H1 (cell line): ENCODE results near the gene THOC6. TPM values are rescaled to one million over a fixed set of nuclear protein-coding genes. Genes with fewer than 3 reads are reported as not detected.
A peak's percentile ranks its signal among the peaks of the same experiment; 100 is the strongest.
"Not testable (repeated sequence)": the region's sequence is repeated elsewhere in the genome, so short reads cannot be mapped to it uniquely, and the experiment has no call there.

ENCODE experiments used
- CTCF ChIA-PET: fragments of 300-600 bp; sonication (Branson Sonifier 250); formaldehyde crosslinking; loops from one replicate; lab custom pipeline; 2021; ENCODE audit not compliant: partially characterized antibody; lab: Charles Lee
- POLR2A ChIA-PET: fragments of 300-600 bp; sonication (Branson Sonifier 250); formaldehyde crosslinking; loops from one replicate; lab custom pipeline; 2021; ENCODE audit warnings: inconsistent platforms; ENCODE audit not compliant: partially characterized antibody; lab: Charles Lee
- DNase-seq, 2 experiments: peaks; one replicate each; pipeline versions ENCODE4 v3.0.0 to v3.0.0-alpha.2; 2010 to 2022; ENCODE audit warnings: low spot score in 2 of 2, low read depth in 1 of 2, mixed read lengths in 1 of 2
- FAIRE-seq: peaks from 2 replicates; lab custom pipeline; 2011; peaks lifted over from hg19 to GRCh38; lab: Jason Lieb, UNC
- H2AFZ ChIP-seq: 2 replicates; pipeline ENCODE4 v1.8.1; 2012; ENCODE audit warnings: low read length, inconsistent platforms
- H2AK5ac ChIP-seq: 2 replicates; pipeline ENCODE4 v1.6.1; 2013; ENCODE audit warnings: low read depth, low read length
- H2BK120ac ChIP-seq: replicated peaks from 2 replicates; pipeline ENCODE3; 2013; ENCODE audit warnings: low read depth, low read length, inconsistent platforms
- H2BK12ac ChIP-seq: 2 replicates; pipeline ENCODE4 v1.6.1; 2013; ENCODE audit warnings: low read depth, low read length
- H2BK15ac ChIP-seq: 2 replicates; pipeline ENCODE4 v1.6.1; 2013; ENCODE audit warnings: low read length
- H2BK20ac ChIP-seq: 2 replicates; pipeline ENCODE4 v1.6.1; 2013; ENCODE audit warnings: low read length
- H2BK5ac ChIP-seq: 2 replicates; pipeline ENCODE4 v1.6.1; 2013; ENCODE audit warnings: low read depth, low read length
- H3K14ac ChIP-seq: 2 replicates; pipeline ENCODE4 v1.6.1; 2013; ENCODE audit warnings: inconsistent platforms; ENCODE audit not compliant: insufficient read length
- H3K18ac ChIP-seq: 2 replicates; pipeline ENCODE4 v1.6.1; 2013; ENCODE audit warnings: low read length; ENCODE audit errors: extremely low read depth
- H3K23ac ChIP-seq: 2 replicates; pipeline ENCODE4 v1.6.1; 2013; ENCODE audit warnings: inconsistent platforms; ENCODE audit not compliant: insufficient read length
- H3K23me2 ChIP-seq: 2 replicates; pipeline ENCODE4 v1.6.1; 2013; ENCODE audit warnings: low read depth, low read length
- H3K27ac ChIP-seq: 2 replicates; pipeline ENCODE4 v1.6.1; 2011; ENCODE audit warnings: low read depth, low read length, inconsistent platforms
- H3K27me3 ChIP-seq, 4 experiments: replicated peaks in 1 of 4; 1 replicate in 1 of 4; 2 replicates in 3 of 4; pipeline versions ENCODE4 v1.6.1 to v1.8.1; 2011 to 2013; ENCODE audit warnings: low read length in 3 of 4, mild to moderate bottlenecking in 3 of 4, inconsistent platforms in 2 of 4, mixed read lengths in 2 of 4, moderate library complexity in 1 of 4; ENCODE audit not compliant: control insufficient read depth in 3 of 4, insufficient read depth in 3 of 4; ENCODE audit errors: extremely low read depth in 1 of 4
- H3K36me3 ChIP-seq, 4 experiments: 2 replicates each; pipeline versions ENCODE4 v1.6.1 to v1.8.1; 2011 to 2013; ENCODE audit warnings: mild to moderate bottlenecking in 4 of 4, low read length in 3 of 4, moderate library complexity in 2 of 4, control low read depth in 1 of 4, inconsistent platforms in 1 of 4; ENCODE audit not compliant: insufficient read depth in 4 of 4, control insufficient read depth in 2 of 4
- H3K4ac ChIP-seq: replicated peaks from 2 replicates; pipeline ENCODE3; 2013; ENCODE audit warnings: low read length, low read depth, mixed read lengths, inconsistent platforms; ENCODE audit not compliant: insufficient read length
- H3K4me1 ChIP-seq, 4 experiments: replicated peaks in 1 of 4; 1 replicate in 1 of 4; 2 replicates in 3 of 4; pipeline versions ENCODE4 v1.6.1 to v1.8.1; 2011 to 2013; ENCODE audit warnings: low read length in 3 of 4, inconsistent platforms in 2 of 4, mixed read lengths in 1 of 4; ENCODE audit not compliant: insufficient read depth in 4 of 4, control insufficient read depth in 3 of 4
- H3K4me2 ChIP-seq, 2 experiments: 2 replicates each; pipeline versions ENCODE4 v1.6.1 to v1.8.1; 2011 to 2013; ENCODE audit warnings: low read depth in 2 of 2, low read length in 2 of 2, control low read depth in 1 of 2, inconsistent platforms in 1 of 2, mild to moderate bottlenecking in 1 of 2; ENCODE audit not compliant: insufficient read depth in 1 of 2
- H3K4me3 ChIP-seq, 4 experiments: fragments of 200-600, 300-600 bp in 1 of 4; sonication (generic), shearing (Covaris generic), sonication (Bioruptor Twin) in 1 of 4; 2 replicates each; pipeline versions ENCODE4 v1.5.1 to v1.8.1; 2011 to 2016; ENCODE audit warnings: low read length in 4 of 4, low read depth in 3 of 4, control low read depth in 2 of 4, inconsistent platforms in 2 of 4, mild to moderate bottlenecking in 2 of 4, mixed read lengths in 1 of 4, moderate library complexity in 1 of 4; ENCODE audit not compliant: insufficient read depth in 2 of 4; ENCODE audit errors: extremely low read depth in 1 of 4
- H3K56ac ChIP-seq: replicated peaks from 2 replicates; pipeline ENCODE3; 2013; ENCODE audit warnings: low read depth, mild to moderate bottlenecking, mixed read lengths, low read length, inconsistent platforms; ENCODE audit not compliant: insufficient read length
- H3K79me1 ChIP-seq: 2 replicates; pipeline ENCODE4 v1.6.1; 2013; ENCODE audit warnings: low read depth, low read length, control low read depth
- H3K79me2 ChIP-seq, 2 experiments: 2 replicates each; pipeline versions ENCODE4 v1.6.1 to v1.8.1; 2012 to 2013; ENCODE audit warnings: low read length in 2 of 2, mild to moderate bottlenecking in 2 of 2, inconsistent platforms in 1 of 2; ENCODE audit not compliant: insufficient read depth in 2 of 2, control insufficient read depth in 1 of 2
- H3K9ac ChIP-seq, 4 experiments: replicated peaks in 1 of 4; 1 replicate in 1 of 4; 2 replicates in 3 of 4; pipeline versions ENCODE4 v1.6.1 to v1.8.1; 2011 to 2013; ENCODE audit warnings: low read depth in 3 of 4, low read length in 3 of 4, control low read depth in 2 of 4, mild to moderate bottlenecking in 2 of 4, moderate library complexity in 2 of 4, inconsistent platforms in 1 of 4; ENCODE audit errors: extremely low read depth in 1 of 4
- H3K9me3 ChIP-seq, 2 experiments: 2 replicates each; pipeline versions ENCODE4 v1.6.1 to v1.8.1; 2012 to 2013; ENCODE audit warnings: mild to moderate bottlenecking in 2 of 2, moderate library complexity in 2 of 2, control low read depth in 1 of 2, inconsistent platforms in 1 of 2, low read depth in 1 of 2, low read length in 1 of 2, mixed read lengths in 1 of 2; ENCODE audit not compliant: insufficient read depth in 2 of 2
- H4K20me1 ChIP-seq, 2 experiments: replicated peaks in 1 of 2; 2 replicates each; pipeline versions ENCODE3 to v1.8.1; 2011 to 2013; ENCODE audit warnings: inconsistent platforms in 2 of 2, low read length in 2 of 2, mild to moderate bottlenecking in 1 of 2; ENCODE audit not compliant: insufficient read depth in 2 of 2, control insufficient read depth in 1 of 2
- H4K5ac ChIP-seq: 2 replicates; pipeline ENCODE4 v1.6.1; 2013; ENCODE audit warnings: low read length, low read depth, mixed read lengths, inconsistent platforms; ENCODE audit not compliant: insufficient read length
- H4K8ac ChIP-seq: 2 replicates; pipeline ENCODE4 v1.8.0; 2013; ENCODE audit warnings: mild to moderate bottlenecking, moderate library complexity, low read length, inconsistent platforms; ENCODE audit not compliant: insufficient read depth; ENCODE audit errors: extremely low read depth
- H4K91ac ChIP-seq: replicated peaks from 2 replicates; pipeline ENCODE3; 2013; ENCODE audit warnings: low read length, mixed read lengths, inconsistent platforms; ENCODE audit not compliant: insufficient read length
- WGBS, 2 experiments: shearing (Covaris generic) in 1 of 2; methylation state at CpG; one replicate each; pipeline versions ENCODE4 v1.1.6 to v1.1.7; 2013 to 2015; ENCODE audit warnings: low lambda C conversion rate in 2 of 2, mixed read lengths in 2 of 2, inconsistent platforms in 1 of 2, low coverage in 1 of 2, missing lambda C conversion rate in 1 of 2; ENCODE audit not compliant: insufficient replicate concordance in 2 of 2, insufficient coverage in 1 of 2, insufficient read length in 1 of 2; ENCODE audit errors: extremely low coverage in 1 of 2, missing lambda C conversion rate in 1 of 2; 5-methylcytosine and 5-hydroxymethylcytosine counted together
- polyA plus RNA-seq, 7 experiments: library from polyadenylated mRNA; depleted of rRNA in 3 of 7; stranded (reverse) in 5 of 7; unstranded in 2 of 7; fragments of >200 nt in 5 of 7; fragments of 200-250 nt in 2 of 7; gene quantifications; 1 replicate in 5 of 7; 2 replicates in 1 of 7; 4 replicates in 1 of 7; pipeline versions ENCODE4 v1.2.1 to v1.2.3, GENCODE V29; 2011 to 2013; ENCODE audit warnings: missing spikeins in 2 of 7, mixed read lengths in 2 of 7
- total RNA-seq: library from RNA; stranded (reverse); fragmentation: NEBNext Ultra II Directional; extraction: Animal tissue kit (Norgen Biotek cat#: 25700); gene quantifications from 2 replicates; pipeline ENCODE4 v1.2.1, GENCODE V29; 2021

Gene THOC6
- total and polyA plus RNA-seq, 2 of the 8 experiments (the other 6 are each of a cell fraction or from before 2014, with no cell fraction given) = 78.5 to 111 TPM

DNA sequence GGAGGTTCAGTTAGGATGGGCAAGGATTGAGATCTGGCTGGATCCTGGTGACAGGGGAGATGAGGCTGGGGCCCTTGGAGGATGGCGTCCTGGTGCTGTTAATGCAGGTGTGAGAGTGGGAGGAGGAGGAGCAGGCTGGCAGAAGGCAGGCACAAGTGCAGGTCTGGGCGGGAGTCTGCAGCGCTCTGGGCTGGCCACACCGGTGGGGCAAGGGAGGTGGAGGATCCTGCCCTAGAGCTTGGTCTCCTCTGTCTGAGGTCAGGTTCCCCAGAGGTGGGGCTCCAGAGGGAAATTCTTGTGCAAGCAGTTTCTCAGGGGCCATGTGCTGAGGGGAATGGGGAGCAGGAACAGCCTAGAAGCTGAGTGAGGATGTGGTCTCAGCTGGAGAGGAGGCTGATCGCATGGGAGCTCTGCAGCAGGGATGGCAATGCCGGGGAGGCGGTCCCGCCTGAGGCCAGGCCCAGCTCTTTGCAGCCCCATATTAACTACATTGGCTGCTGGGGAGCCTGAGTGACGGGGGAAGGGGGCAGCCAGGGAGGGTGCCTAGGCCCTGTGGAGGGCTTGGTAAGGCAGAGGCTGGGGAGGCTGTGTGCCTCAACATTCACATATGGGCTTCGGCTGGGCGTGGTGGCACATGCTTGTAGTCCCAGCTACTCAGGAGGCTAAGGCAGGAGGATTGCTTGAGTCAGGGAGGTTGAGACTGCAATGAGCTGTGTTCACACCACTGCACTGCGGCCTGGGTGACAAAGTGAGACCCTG is 28.9 kb downstream of the THOC6 start:
- H3K36me3 ChIP-seq, H4K8ac ChIP-seq, H2BK12ac ChIP-seq, H2AK5ac ChIP-seq, H3K79me2 ChIP-seq, H2BK15ac ChIP-seq, H3K18ac ChIP-seq, H2BK20ac ChIP-seq, H3K4me3 ChIP-seq, H3K4ac ChIP-seq, H3K9me3 ChIP-seq, H4K5ac ChIP-seq, H3K9ac ChIP-seq, H3K23me2 ChIP-seq, H3K4me2 ChIP-seq, H2AFZ ChIP-seq, H2BK120ac ChIP-seq, H3K4me1 ChIP-seq, H3K14ac ChIP-seq, H3K27me3 ChIP-seq, H4K91ac ChIP-seq, H3K27ac ChIP-seq, DNase-seq, H3K79me1 ChIP-seq, H3K56ac ChIP-seq, H2BK5ac ChIP-seq, H3K23ac ChIP-seq: not testable (repeated sequence)
- WGBS, 2 experiments = 91% methylated on average over 11 of the region's 12 CpGs; no CpG with 5 or more reads in 1 of the 2 experiments
- peak; percentile 68 for FAIRE-seq
- H4K20me1 ChIP-seq = peaks cover 7 to 21% of the 10 kb centered on the region in 2 experiments
- ChIA-PET CTCF (interaction anchor here (7.4 kb wide), 1 partner anchor 21 kb away, joined by 117 read pairs; no protein-coding TSS in a partner anchor), POLR2A (interaction anchor here (1.4 to 6.1 kb wide), 3 partner anchors 14 to 83 kb away, joined by 3 to 94 read pairs (median 4); partner anchors contain the start of gene PAQR4)
